ENCODE results near the gene PHF21B.

- no peak for TF ChIP-seq POLR2A (IDR thresholded peaks at IDR 0.05; ENCODE audit: low read depth, low read length)
- TF ChIP-seq CTCF (IDR thresholded peaks at IDR 0.05; ENCODE audit: extremely low read depth in 1 of 2, insufficient read depth in 1 of 2, low read depth in 1 of 2, low read length in 2 of 2): no peak
- TF ChIP-seq MYC (IDR thresholded peaks at IDR 0.05; ENCODE audit: low read depth, low read length): no peak
- no peak for TF ChIP-seq EZH2 (IDR thresholded peaks at IDR 0.05; ENCODE audit: borderline replicate concordance, low read depth, low read length, severe bottlenecking)
Measured at GRCh38 chr22:44979154-44979553, 30.7 kb downstream of the PHF21B start.
